Stimulated activated CD8-positive, alpha-beta memory T cell treated with anti-CD3 and anti-CD28 coated beads, Interleukin-4, amount 100 ng/mL, for 4 hours (primary cell): Measurements from ENCODE around the gene TFAP2E.

Source experiments
- DNase-seq, 2 donors: peaks; one replicate each; pipeline ENCODE4 v3.0.0-alpha.2; 2020; ENCODE audit warnings: low read depth in 2 of 2, low spot score in 1 of 2

TFAP2E gene

GRCh38 chr1:35641233-35641866 lies 68.2 kb downstream of the TFAP2E start, which contains the start of gene PSMB2:
PSMB2 (minus strand) TSS chr1:35641526; CDS start chr1:35641432, 94 bp downstream.
- DNase-seq: peak; percentile 93 to 95

- no peak for DNase-seq
Measured at GRCh38 chr1:35642471-35642955, 69.4 kb downstream of the TFAP2E start.

GRCh38 chr1:35644204-35644603 lies 71.1 kb downstream of the TFAP2E start:
- no peak for DNase-seq
